ENCODE results near the gene PRDM7.

Gene PRDM7

DNA sequence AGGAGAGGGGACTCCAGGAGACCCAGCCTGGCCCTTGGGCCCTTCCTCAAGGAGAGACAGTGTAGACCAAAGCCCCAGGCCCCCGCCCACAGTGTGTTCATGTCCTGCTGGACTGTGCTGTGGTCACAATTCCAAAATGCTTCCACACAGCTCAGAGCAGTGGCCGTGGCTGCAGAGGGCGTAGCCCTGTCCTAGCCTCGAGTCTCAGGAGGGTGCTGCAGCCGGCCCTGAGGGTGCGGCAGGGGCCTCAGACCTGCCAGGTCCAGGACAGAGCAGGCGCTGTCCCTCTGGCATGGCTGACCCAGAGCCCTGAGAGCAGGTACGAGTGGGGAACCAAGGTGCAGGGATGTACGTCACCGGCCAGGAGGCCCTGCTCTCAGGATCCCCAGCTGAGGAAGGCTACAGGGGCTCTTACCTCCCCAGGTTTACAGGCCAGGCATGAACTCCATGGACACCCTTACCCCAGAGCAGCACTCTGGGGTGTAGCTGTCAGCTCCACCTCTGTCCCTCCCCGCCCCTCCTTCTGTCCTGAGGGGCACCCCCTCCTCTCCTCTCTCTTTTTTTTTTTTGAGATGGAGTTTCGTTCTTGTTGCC is 65.1 kb downstream of the PRDM7 start:
- TF ChIP-seq, protein P1, sequence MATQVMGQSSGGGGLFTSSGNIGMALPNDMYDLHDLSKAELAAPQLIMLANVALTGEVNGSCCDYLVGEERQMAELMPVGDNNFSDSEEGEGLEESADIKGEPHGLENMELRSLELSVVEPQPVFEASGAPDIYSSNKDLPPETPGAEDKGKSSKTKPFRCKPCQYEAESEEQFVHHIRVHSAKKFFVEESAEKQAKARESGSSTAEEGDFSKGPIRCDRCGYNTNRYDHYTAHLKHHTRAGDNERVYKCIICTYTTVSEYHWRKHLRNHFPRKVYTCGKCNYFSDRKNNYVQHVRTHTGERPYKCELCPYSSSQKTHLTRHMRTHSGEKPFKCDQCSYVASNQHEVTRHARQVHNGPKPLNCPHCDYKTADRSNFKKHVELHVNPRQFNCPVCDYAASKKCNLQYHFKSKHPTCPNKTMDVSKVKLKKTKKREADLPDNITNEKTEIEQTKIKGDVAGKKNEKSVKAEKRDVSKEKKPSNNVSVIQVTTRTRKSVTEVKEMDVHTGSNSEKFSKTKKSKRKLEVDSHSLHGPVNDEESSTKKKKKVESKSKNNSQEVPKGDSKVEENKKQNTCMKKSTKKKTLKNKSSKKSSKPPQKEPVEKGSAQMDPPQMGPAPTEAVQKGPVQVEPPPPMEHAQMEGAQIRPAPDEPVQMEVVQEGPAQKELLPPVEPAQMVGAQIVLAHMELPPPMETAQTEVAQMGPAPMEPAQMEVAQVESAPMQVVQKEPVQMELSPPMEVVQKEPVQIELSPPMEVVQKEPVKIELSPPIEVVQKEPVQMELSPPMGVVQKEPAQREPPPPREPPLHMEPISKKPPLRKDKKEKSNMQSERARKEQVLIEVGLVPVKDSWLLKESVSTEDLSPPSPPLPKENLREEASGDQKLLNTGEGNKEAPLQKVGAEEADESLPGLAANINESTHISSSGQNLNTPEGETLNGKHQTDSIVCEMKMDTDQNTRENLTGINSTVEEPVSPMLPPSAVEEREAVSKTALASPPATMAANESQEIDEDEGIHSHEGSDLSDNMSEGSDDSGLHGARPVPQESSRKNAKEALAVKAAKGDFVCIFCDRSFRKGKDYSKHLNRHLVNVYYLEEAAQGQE (IDR thresholded peaks at IDR 0.05; ENCODE audit: insufficient read depth in 1 of 2, low read depth in 2 of 2, low read length in 2 of 2): no peak
- TF ChIP-seq TAF1 (IDR thresholded peaks at IDR 0.05; ENCODE audit: borderline replicate concordance, insufficient read depth, low read length) (no peak), SIN3A (IDR thresholded peaks at IDR 0.05; ENCODE audit: borderline replicate concordance, insufficient read depth, low read length) (no peak), POLR2AphosphoS5 (IDR thresholded peaks at IDR 0.05; ENCODE audit: low read depth, low read length) (no peak), FOXP2 (optimal IDR thresholded peaks at IDR 0.05; ENCODE audit: borderline replicate concordance, extremely low read depth, extremely low read length, insufficient read depth) (no peak)

DNA sequence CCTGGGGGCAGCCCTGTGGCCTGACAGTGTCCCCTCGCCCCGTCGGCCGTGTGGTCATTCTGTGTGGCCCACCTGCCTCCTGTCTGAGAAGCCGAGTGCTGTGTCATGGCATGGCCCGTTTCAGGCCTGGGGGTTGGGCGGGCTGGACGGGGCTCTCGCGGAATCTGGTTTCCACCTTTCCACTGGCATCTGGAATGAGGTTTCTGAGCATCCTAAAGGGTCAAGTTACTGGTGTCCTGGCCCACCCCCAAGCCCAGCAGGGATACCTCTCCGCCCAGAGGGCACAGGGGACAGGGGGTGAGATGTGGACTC is 65.7 kb downstream of the PRDM7 start:
- TF ChIP-seq, protein P1 (IDR thresholded peaks at IDR 0.05; ENCODE audit: insufficient read depth in 1 of 2, low read depth in 2 of 2, low read length in 2 of 2): no peak

DNA sequence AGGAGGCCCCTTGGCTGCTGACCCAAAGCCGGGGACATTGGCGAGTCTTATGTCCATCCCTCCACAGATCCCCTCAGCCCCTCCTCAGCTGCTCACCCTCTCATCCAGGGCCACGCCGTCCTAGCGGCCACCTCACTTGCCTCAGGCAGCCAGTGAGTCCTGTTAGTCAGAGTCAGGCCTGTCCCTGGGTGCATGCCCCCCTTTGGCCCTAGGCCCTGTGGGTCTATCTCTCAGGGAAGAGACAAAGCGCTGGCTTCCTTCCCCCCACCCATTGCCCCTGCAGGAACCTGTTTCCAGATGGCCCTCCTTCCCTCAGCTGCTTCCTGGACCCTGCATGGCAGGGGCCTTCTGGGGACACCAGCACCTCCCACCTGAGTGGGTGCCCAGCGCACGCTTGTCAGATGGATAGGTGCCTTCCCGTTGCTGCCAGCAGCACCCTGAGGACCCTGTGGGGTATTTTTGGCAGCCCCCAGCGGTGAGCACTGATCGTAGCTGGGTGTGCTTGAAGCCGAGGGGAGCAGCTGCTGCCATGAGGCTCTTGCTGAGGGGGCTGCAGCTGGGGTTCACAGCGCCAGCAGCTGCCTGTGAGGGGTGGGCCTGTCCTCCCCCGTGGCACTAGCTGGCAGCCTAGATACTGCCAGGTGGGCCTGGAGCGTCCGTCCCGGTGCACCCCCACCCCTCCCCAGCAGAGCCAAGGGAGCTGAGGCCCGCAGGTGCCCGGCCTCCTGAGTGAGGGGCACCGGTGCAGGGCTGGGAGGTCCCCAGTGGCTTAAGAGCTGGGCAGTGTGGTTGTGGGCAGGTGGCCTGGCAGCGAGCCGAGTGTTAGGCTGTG is 66.2 kb downstream of the PRDM7 start:
- TF ChIP-seq FOXP2 (optimal IDR thresholded peaks at IDR 0.05; ENCODE audit: borderline replicate concordance, extremely low read depth, extremely low read length, insufficient read depth): no peak

DNA sequence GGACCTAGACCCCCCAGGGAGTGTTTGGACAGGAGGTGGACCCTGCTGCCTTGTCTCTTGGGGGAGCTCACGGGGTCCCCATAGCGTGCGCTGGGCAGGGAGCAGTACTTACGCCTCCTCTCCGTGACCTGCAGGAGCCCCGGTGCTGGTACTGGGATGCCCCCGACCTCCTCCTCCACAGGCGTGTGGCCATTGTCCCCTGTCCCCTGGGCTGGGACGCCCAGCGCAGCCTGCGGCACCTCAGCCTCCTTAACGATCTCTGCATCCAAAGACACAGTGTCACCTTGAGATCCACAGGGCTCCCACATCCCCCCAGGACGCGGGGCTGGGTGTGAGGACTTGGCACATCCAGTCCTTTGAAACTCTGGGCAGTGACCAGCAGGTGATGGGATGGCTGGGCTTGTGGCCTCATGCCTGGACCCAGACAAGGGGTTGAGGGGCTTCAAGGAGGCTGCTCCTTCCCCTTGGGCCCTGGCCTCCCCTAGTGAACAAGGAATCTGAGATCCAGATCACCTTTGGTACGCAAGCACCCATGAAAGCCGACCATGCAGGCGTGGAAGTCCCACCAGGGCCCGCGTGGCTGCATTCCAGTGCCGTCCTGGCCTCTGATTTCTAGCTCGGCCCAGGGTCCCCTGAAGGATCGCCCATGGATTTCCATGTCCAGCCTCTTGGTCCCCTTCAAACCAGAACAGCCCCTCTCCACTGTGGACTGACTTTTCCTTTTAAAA is 67.8 kb downstream of the PRDM7 start:
- no peak for TF ChIP-seq POLR2AphosphoS5 (IDR thresholded peaks at IDR 0.05; ENCODE audit: low read depth, low read length)
- TF ChIP-seq TAF1 (IDR thresholded peaks at IDR 0.05; ENCODE audit: borderline replicate concordance, insufficient read depth, low read length): no peak
- no peak for TF ChIP-seq FOXP2 (optimal IDR thresholded peaks at IDR 0.05; ENCODE audit: borderline replicate concordance, extremely low read depth, extremely low read length, insufficient read depth)
- TF ChIP-seq, protein P1 (IDR thresholded peaks at IDR 0.05; ENCODE audit: insufficient read depth in 1 of 2, low read depth in 2 of 2, low read length in 2 of 2): no peak
- TF ChIP-seq SIN3A (IDR thresholded peaks at IDR 0.05; ENCODE audit: borderline replicate concordance, insufficient read depth, low read length): no peak

DNA sequence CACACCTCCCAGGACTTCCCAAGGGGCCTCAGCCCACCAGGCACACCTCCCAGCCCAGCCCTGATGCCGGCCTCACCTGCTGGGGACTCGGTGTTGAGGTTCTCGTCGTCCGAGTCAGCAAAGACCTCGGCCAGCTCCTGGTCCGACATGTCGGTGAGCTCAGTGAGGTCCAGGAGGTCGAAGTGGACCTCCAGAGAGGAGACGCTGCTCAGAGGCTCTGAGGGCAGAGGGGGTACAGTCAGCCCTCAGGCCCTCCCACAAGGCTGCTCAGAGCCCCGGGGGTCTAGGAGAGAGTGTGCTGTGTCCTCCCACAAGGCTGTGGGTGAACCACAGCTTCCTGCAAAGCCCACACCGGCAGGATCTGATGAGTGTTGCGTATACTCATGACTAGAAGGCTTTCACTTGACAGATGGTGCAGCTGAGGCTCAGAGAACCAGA is 68.4 kb downstream of the PRDM7 start:
- no peak for TF ChIP-seq SIN3A (IDR thresholded peaks at IDR 0.05; ENCODE audit: borderline replicate concordance, insufficient read depth, low read length)
- TF ChIP-seq TAF1 (IDR thresholded peaks at IDR 0.05; ENCODE audit: borderline replicate concordance, insufficient read depth, low read length): no peak
- no peak for TF ChIP-seq FOXP2 (optimal IDR thresholded peaks at IDR 0.05; ENCODE audit: borderline replicate concordance, extremely low read depth, extremely low read length, insufficient read depth)
- TF ChIP-seq POLR2AphosphoS5 (IDR thresholded peaks at IDR 0.05; ENCODE audit: low read depth, low read length): no peak
- TF ChIP-seq, protein P1 (IDR thresholded peaks at IDR 0.05; ENCODE audit: insufficient read depth in 1 of 2, low read depth in 2 of 2, low read length in 2 of 2): no peak
